HG03439 (cell line): ENCODE data around the gene CCDC28B.

ENCODE experiments used
- ATAC-seq: cut with Tn5 transposase; IDR thresholded peaks from one replicate; pipeline ENCODE4 v1.9.1; 2021; ENCODE audit warnings: mild to moderate bottlenecking, moderate library complexity; ENCODE audit not compliant: unreplicated experiment

The CCDC28B gene

GRCh38 chr1:32249831-32250525 is 49.6 kb downstream of the CCDC28B start:
- no peak for ATAC-seq

DNA sequence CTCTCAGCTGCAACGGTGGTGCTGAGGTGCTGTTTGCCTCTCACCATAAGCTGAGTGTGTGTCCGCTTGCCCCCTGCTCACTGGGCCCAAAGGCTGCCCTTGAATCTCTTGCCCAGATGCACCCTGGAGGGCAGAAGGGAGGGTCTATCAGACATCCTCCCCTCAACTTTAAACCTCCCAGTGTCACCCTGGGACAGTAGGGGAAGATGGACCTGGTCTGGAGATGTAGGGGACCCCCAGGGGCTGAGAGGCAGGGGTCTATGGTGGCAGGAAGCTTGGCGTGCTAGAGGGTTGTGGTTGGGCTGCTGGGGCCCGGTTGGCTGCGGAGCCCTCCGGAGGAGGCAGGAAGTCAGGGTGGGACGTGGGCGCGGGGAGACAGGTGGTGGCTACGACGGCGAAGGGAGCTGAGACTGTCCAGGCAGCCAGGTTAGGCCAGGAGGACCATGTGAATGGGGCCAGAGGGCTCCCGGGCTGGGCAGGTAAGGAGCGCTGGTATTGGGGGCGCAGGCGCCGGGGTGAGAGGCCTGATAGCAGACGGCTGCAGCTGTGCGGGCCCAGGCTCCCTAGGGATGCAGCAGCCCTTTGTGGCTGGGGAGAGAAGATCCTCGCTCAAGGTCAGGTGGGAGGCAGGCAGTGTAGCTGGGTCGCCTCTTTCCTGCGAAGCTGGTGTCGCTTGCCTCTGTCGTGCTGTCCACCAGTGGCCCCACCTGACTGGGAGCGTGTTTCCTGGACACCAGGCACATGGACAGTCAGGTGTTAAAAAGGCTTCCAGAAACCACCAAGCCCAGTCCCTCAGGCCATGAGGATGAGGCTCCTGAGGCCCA is 50.7 kb downstream of the CCDC28B start, which contains the start of gene LCK:
Gene LCK, plus strand, starts transcription at position 373 of the 824 bp plus-strand sequence. CDS start 23,065 bp downstream, outside the sequence.
- no peak for ATAC-seq
